MCF 10A (cell line): ENCODE results near the gene DCDC1. TPM values are rescaled to one million over a fixed set of nuclear protein-coding genes. Genes with fewer than 3 reads are reported as not detected.
"Not testable (repeated sequence)": the region's sequence is repeated elsewhere in the genome, so short reads cannot be mapped to it uniquely, and the experiment has no call there.

Source experiments
- BruUV-seq: library from RNA; stranded (reverse); fragments of 400-500 nt; replicated peaks from 2 replicates; lab custom pipeline; 2021; lab: Mats Ljungman, UMichigan
- CTCF ChIA-PET: fragments of 300-600 bp; sonication (Branson Sonifier 250); formaldehyde crosslinking; extraction: SDS; loops from one replicate; lab custom pipeline; 2021; ENCODE audit warnings: antibody characterized with exemption, inconsistent platforms; lab: Yijun Ruan, JAX
- POLR2A ChIA-PET: fragments of 300-600, 350-650 bp; sonication (Branson Sonifier 250); formaldehyde crosslinking; extraction: SDS; loops from one replicate; lab custom pipeline; 2020; ENCODE audit warnings: antibody characterized with exemption, inconsistent platforms; lab: Yijun Ruan, JAX
- DNase-seq: peaks from one replicate; pipeline ENCODE4 v3.0.0-alpha.2; 2018; ENCODE audit not compliant: unreplicated experiment
- H3K27ac Mint-ChIP-seq: one replicate; pipeline ENCODE4 v1.8.0; 2022; ENCODE audit warnings: mild to moderate bottlenecking, low read depth, mixed read lengths; ENCODE audit not compliant: unreplicated experiment
- H3K27me3 Mint-ChIP-seq: one replicate; pipeline ENCODE4 v1.8.0; 2022; ENCODE audit warnings: mixed read lengths; ENCODE audit not compliant: insufficient read depth, unreplicated experiment
- H3K36me3 Mint-ChIP-seq: one replicate; pipeline ENCODE4 v1.8.0; 2022; ENCODE audit warnings: mild to moderate bottlenecking, moderate library complexity, mixed read lengths; ENCODE audit not compliant: insufficient read depth, unreplicated experiment
- H3K4me1 Mint-ChIP-seq: one replicate; pipeline ENCODE4 v1.8.0; 2022; ENCODE audit warnings: mixed read lengths; ENCODE audit not compliant: insufficient read depth, unreplicated experiment
- H3K4me3 Mint-ChIP-seq: one replicate; pipeline ENCODE4 v1.8.0; 2022; ENCODE audit warnings: mild to moderate bottlenecking, moderate library complexity, mixed read lengths; ENCODE audit not compliant: unreplicated experiment
- H3K9me3 Mint-ChIP-seq: one replicate; pipeline ENCODE4 v1.8.0; 2022; ENCODE audit warnings: mixed read lengths; ENCODE audit not compliant: unreplicated experiment
- CTCF ChIP-seq: fragments of 200-600 bp; IDR thresholded peaks from one replicate; pipeline ENCODE4 v1.8.0; 2022; ENCODE audit warnings: antibody characterized with exemption, mild to moderate bottlenecking; ENCODE audit not compliant: unreplicated experiment
- intact Hi-C: fragments of 100-400 bp; cut with micrococcal nuclease; formaldehyde crosslinking; loops from 2 replicates; pipeline ENCODE4 v1.14.1; 2022
- total RNA-seq: library from RNA; stranded (reverse); gene quantifications from 2 replicates; pipeline ENCODE4 v1.2.3, GENCODE V29; 2022

DCDC1 gene
- total RNA-seq, 1 experiment from 2014 or later = 0.19 TPM

DNA sequence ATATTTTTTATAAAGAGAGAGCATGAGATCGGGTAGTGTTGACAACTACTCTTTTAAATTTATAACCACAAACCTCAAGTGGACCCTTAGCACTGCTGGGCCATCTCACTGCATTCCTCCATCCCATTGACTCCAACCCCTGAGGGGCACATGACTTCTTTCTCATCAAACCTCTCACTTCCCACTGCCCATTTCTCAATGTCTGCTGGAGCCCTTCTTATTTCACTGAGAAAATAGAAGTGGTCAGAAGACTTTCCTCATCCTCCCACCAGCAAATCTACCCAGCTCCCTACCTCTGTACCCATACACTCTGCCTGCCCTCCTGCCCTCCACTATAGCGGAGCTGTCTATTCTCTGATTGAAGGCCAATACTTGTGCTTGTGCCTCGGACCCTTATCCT, 412.8 kb downstream of the DCDC1 start:
- no peak overlapping the region for H3K4me3 Mint-ChIP-seq
- CTCF ChIA-PET = no interaction called here
- BruUV-seq = no TSS peak

DNA sequence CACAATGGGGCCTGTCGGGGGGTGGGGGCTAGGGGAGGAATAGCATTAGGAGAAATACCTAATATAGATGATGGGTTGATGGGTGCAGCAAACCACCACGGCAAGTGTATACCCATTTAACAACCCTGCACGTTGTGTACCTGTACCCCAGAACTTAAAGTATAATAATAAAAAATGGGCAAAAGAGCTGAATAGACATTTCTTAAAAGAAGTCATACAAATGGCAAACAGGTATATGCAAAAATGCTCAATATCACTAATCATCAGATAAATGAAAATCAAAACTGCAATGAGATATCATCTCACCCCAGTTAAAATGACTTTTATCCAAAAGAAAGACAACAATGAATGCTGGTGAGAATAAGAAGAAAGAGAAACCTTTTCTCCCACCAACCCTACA, 419.7 kb downstream of the DCDC1 start:
- Mint-ChIP-seq H3K4me1 (no peaks in the 10 kb centered on the region), H3K4me3 (no peak overlapping the region), H3K36me3 (no peaks in the 10 kb centered on the region), H3K27ac (no peak overlapping the region), H3K27me3 (peaks cover 3% of the 10 kb centered on the region), H3K9me3 (peaks cover 13% of the 10 kb centered on the region)
- no peak for DNase-seq
- ChIA-PET POLR2A (no interaction called here), CTCF (no interaction called here)
- TF ChIP-seq CTCF = no peak
- no TSS peak for BruUV-seq
- intact Hi-C loops = no loop called here

More for the DNA sequence above, 412.8 kb downstream of the DCDC1 start:
- Mint-ChIP-seq H3K36me3 (no peaks in the 10 kb centered on the region), H3K27ac (no peak overlapping the region), H3K9me3 (no peaks in the 10 kb centered on the region), H3K4me1 (no peaks in the 10 kb centered on the region), H3K27me3 (peaks cover 30% of the 10 kb centered on the region)
- no peak for TF ChIP-seq CTCF
- intact Hi-C loops = no loop called here
- DNase-seq = no peak
- POLR2A ChIA-PET = no interaction called here

DNA sequence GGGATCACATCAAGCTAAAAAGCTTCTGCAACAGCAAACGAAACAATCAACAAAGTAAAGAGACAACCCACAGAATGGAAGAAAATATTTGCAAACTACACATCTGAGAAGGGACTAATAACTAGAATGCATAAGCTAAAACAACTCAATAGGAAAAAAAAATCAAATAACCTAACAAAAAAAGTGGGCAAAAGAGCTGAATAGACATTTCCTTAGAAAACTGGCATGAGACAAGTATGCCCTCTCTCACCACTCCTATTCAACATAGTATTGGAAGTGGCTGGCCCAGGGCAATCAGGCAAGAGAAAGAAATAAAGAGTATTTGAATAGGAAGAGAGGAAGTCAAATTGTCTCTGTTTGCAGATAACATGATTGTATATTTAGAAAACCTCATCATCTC, 421.8 kb downstream of the DCDC1 start:
- DNase-seq, BruUV-seq, H3K36me3 Mint-ChIP-seq, H3K4me1 Mint-ChIP-seq, H3K4me3 Mint-ChIP-seq, CTCF ChIA-PET, H3K27ac Mint-ChIP-seq, POLR2A ChIA-PET, intact Hi-C loops: not testable (repeated sequence)
- Mint-ChIP-seq H3K27me3 (peaks cover 10% of the 10 kb centered on the region), H3K9me3 (peaks cover 13% of the 10 kb centered on the region)

DNA sequence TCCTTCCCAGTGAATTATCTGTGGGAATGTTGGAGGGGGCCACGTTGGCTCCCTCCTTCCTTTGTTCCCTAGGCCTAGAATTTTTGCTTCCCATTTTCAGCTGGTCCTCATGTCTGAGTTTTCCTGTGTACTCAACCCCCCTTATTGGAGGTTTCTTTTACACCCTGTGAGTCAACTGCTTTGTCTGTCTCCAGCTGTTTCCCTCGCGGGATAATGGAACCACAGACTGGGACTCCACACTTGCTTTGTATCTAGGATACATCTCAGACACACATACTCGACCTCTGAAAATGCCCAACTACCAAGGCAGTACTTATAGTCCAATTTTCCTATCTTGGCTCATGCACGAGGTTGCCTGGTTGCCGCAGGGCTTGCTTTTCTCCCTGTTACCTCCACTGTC, 430.7 kb downstream of the DCDC1 start:
- Mint-ChIP-seq H3K4me3 (no peak overlapping the region), H3K4me1 (no peaks in the 10 kb centered on the region), H3K36me3 (no peaks in the 10 kb centered on the region), H3K9me3 (no peaks in the 10 kb centered on the region), H3K27me3 (peaks cover 13% of the 10 kb centered on the region), H3K27ac (no peak overlapping the region)
- TF ChIP-seq CTCF = no peak
- intact Hi-C loops = no loop called here
- no peak for DNase-seq
- CTCF ChIA-PET = interaction anchor here (0.7 kb wide), 1 partner anchor 591 kb away, joined by 4 read pairs; no protein-coding TSS in a partner anchor
- BruUV-seq = no TSS peak
- POLR2A ChIA-PET = no interaction called here

DNA sequence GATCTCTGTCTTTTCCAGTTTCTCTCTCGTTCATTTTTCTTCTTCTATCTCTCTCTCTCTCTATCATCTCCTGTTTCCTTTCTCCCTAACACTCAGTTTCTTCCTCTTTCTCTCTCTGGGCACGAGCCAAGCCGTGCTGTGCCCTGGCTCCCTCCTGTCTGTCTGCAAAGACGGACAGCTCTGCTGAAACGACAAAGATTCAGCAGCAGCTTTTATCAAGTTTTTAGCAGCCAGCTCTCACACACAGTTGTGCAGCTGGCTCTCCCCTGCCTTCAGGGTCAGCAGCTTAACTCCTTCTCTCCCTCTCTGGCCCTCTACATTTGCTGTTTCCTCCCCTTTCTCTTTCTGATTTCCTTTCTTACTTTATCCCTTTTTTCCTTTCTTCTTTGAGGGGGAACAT, 431.4 kb downstream of the DCDC1 start:
- intact Hi-C loops = no loop called here
- Mint-ChIP-seq H3K27me3 (peaks cover 7% of the 10 kb centered on the region), H3K4me3 (no peak overlapping the region), H3K27ac (no peak overlapping the region), H3K4me1 (no peaks in the 10 kb centered on the region), H3K36me3 (no peaks in the 10 kb centered on the region), H3K9me3 (no peaks in the 10 kb centered on the region)
- CTCF ChIA-PET = interaction anchor here (0.7 kb wide), 2 partner anchors 9 to 590 kb away, joined by 3 to 4 read pairs; no protein-coding TSS in a partner anchor
- DNase-seq = no peak
- TF ChIP-seq CTCF = no peak
- BruUV-seq = no TSS peak
- POLR2A ChIA-PET = no interaction called here
